Endothelial cell of umbilical vein (primary cell): ENCODE results near the gene KIF20A. TPM values are rescaled to one million over a fixed set of nuclear protein-coding genes. Genes with fewer than 3 reads are reported as not detected.

ENCODE experiments used
- BruUV-seq: library from RNA; stranded (reverse); fragments of 400-500 nt; replicated peaks from 2 replicates; lab custom pipeline; 2021; lab: Mats Ljungman, UMichigan
- CTCF ChIA-PET: fragments of 300-600, 350-600 bp; sonication (Branson Sonifier 250); formaldehyde crosslinking; loops from one replicate; lab custom pipeline; 2021; ENCODE audit warnings: antibody characterized with exemption, inconsistent platforms; lab: Charles Lee
- POLR2A ChIA-PET: fragments of 300-600, 350-600 bp; sonication (Branson Sonifier 250); formaldehyde crosslinking; loops from one replicate; lab custom pipeline; 2021; ENCODE audit warnings: antibody characterized with exemption, inconsistent platforms; lab: Charles Lee
- DNase-seq: peaks from one replicate; pipeline ENCODE4 v3.0.0-alpha.2; 2011; ENCODE audit warnings: low read depth, low spot score
- FAIRE-seq: peaks from 2 replicates; lab custom pipeline; 2011; peaks lifted over from hg19 to GRCh38; lab: Jason Lieb, UNC
- H2AFZ ChIP-seq: 2 replicates; pipeline ENCODE4 v1.6.0; 2012; ENCODE audit warnings: low read depth, low read length, control low read depth, inconsistent platforms
- H3K27ac ChIP-seq: 2 replicates; pipeline ENCODE4 v1.5.1; 2011; ENCODE audit warnings: low read depth, mild to moderate bottlenecking, control low read depth, low read length, moderate library complexity; ENCODE audit not compliant: insufficient read depth
- H3K27me3 ChIP-seq, 2 experiments: 2 replicates each; pipeline versions ENCODE4 v1.6.0 to v1.6.1; 2011; ENCODE audit warnings: low read length in 2 of 2, mixed read lengths in 1 of 2; ENCODE audit not compliant: control insufficient read depth in 2 of 2, insufficient read depth in 2 of 2
- H3K36me3 ChIP-seq, 2 experiments: 2 replicates in 1 of 2; 3 replicates in 1 of 2; pipeline ENCODE4 v1.5.1; 2011; ENCODE audit warnings: low read length in 2 of 2, mild to moderate bottlenecking in 1 of 2, moderate library complexity in 1 of 2; ENCODE audit not compliant: control insufficient read depth in 2 of 2, insufficient read depth in 2 of 2; ENCODE audit errors: extremely low read depth in 1 of 2
- H3K4me1 ChIP-seq: 3 replicates; pipeline ENCODE4 v1.5.1; 2011; ENCODE audit warnings: mild to moderate bottlenecking, low read length; ENCODE audit not compliant: control insufficient read depth, insufficient read depth; ENCODE audit errors: extremely low read depth
- H3K4me2 ChIP-seq: 2 replicates; pipeline ENCODE4 v1.6.1; 2011; ENCODE audit warnings: low read length, control low read depth, mixed read lengths; ENCODE audit not compliant: insufficient read depth
- H3K4me3 ChIP-seq, 3 experiments: fragments of 200-600 bp in 1 of 3; sonication (generic), shearing (Covaris generic) in 1 of 3; replicated peaks in 1 of 3; 2 replicates each; pipeline ENCODE4 v1.5.1; 2011 to 2016; ENCODE audit warnings: control low read depth in 3 of 3, low read length in 3 of 3, mild to moderate bottlenecking in 2 of 3, inconsistent platforms in 1 of 3, low read depth in 1 of 3, moderate library complexity in 1 of 3; ENCODE audit not compliant: insufficient read depth in 1 of 3
- H3K79me2 ChIP-seq: 2 replicates; pipeline ENCODE4 v1.6.0; 2012; ENCODE audit warnings: low read length, inconsistent platforms; ENCODE audit not compliant: control insufficient read depth, insufficient read depth
- H3K9ac ChIP-seq: replicated peaks from 2 replicates; pipeline ENCODE3; 2011; ENCODE audit warnings: low read length, control low read depth; ENCODE audit not compliant: insufficient read depth; ENCODE audit errors: extremely low read depth
- H3K9me1 ChIP-seq: replicated peaks from 3 replicates; pipeline ENCODE4 v1.6.0; 2011; ENCODE audit warnings: mild to moderate bottlenecking, low read length; ENCODE audit not compliant: control insufficient read depth, insufficient read depth; ENCODE audit errors: extremely low read depth
- H3K9me3 ChIP-seq: replicated peaks from 2 replicates; pipeline ENCODE4 v1.5.1; 2012; ENCODE audit warnings: low read length, inconsistent platforms; ENCODE audit not compliant: control insufficient read depth, insufficient read depth
- H4K20me1 ChIP-seq: replicated peaks from 2 replicates; pipeline ENCODE3; 2011; ENCODE audit warnings: mild to moderate bottlenecking, low read length; ENCODE audit not compliant: control insufficient read depth, insufficient read depth; ENCODE audit errors: extremely low read depth
- FOS ChIP-seq: IDR thresholded peaks from 2 replicates; pipeline ENCODE4 v1.6.1; 2011; ENCODE audit warnings: mild to moderate bottlenecking, low read length, moderate library complexity, borderline replicate concordance; ENCODE audit not compliant: insufficient read depth
- GATA2 ChIP-seq: IDR thresholded peaks from 2 replicates; pipeline ENCODE4 v1.7.0; 2011; ENCODE audit warnings: low read depth, mild to moderate bottlenecking, moderate library complexity, mixed read lengths, low read length; ENCODE audit not compliant: insufficient read length, insufficient read depth
- JUN ChIP-seq: IDR thresholded peaks from 2 replicates; pipeline ENCODE4 v1.6.1; 2011; ENCODE audit warnings: borderline replicate concordance, low read depth; ENCODE audit not compliant: insufficient read length, insufficient read depth
- MYC ChIP-seq: IDR thresholded peaks from one replicate; pipeline ENCODE4 v1.6.1; 2011; ENCODE audit warnings: mild to moderate bottlenecking, low read depth, low read length
- POLR2AphosphoS5 ChIP-seq: IDR thresholded peaks from 2 replicates; pipeline ENCODE4 v1.6.1; 2012; ENCODE audit warnings: low read depth, mild to moderate bottlenecking, control low read depth, low read length, moderate library complexity; ENCODE audit not compliant: insufficient read depth
- dilution Hi-C: fragments of 300-500 bp; cut with MboI; formaldehyde crosslinking; loops from one replicate; pipeline ENCODE4 v1.15.0; 2019; ENCODE audit warnings: low sequenced_read_pairs; ENCODE audit not compliant: extremely low pct_ligation_motif_present
- intact Hi-C: fragments of 100-400 bp; cut with micrococcal nuclease; formaldehyde crosslinking; loops from one replicate; pipeline ENCODE4 v1.10.0; 2022
- polyA plus RNA-seq, 4 experiments: library from polyadenylated mRNA; depleted of rRNA in 3 of 4; stranded (reverse) in 3 of 4; unstranded in 1 of 4; fragments of >200 nt; gene quantifications; 2 replicates each; pipeline versions ENCODE4 v1.2.1 to v1.2.3, GENCODE V29; 2011 to 2012; ENCODE audit warnings: missing spikeins in 1 of 4
- total RNA-seq: library from RNA; stranded (reverse); gene quantifications from 2 replicates; pipeline ENCODE4 v1.2.3, GENCODE V29; 2021
- TF ChIP-seq, protein P1 (sequence below), 2 donors: IDR thresholded peaks; 1 replicate in 1 of 2; 2 replicates in 1 of 2; pipeline ENCODE4 v1.5.1; 2011; ENCODE audit warnings: low read length in 2 of 2, mild to moderate bottlenecking in 2 of 2, moderate library complexity in 2 of 2, control low read depth in 1 of 2, inconsistent platforms in 1 of 2, low read depth in 1 of 2; ENCODE audit not compliant: insufficient read depth in 1 of 2; ENCODE audit errors: extremely low read depth in 1 of 2
- TF ChIP-seq, protein P2 (sequence below): IDR thresholded peaks from 2 replicates; pipeline ENCODE4 v1.6.1; 2011; ENCODE audit not compliant: insufficient read depth, insufficient read length

Gene KIF20A
- total and polyA plus RNA-seq, 2 donors (not counting 3 experiments of a cell fraction or from before 2014, with no cell fraction given): 38.7 to 78.1 TPM

DNA sequence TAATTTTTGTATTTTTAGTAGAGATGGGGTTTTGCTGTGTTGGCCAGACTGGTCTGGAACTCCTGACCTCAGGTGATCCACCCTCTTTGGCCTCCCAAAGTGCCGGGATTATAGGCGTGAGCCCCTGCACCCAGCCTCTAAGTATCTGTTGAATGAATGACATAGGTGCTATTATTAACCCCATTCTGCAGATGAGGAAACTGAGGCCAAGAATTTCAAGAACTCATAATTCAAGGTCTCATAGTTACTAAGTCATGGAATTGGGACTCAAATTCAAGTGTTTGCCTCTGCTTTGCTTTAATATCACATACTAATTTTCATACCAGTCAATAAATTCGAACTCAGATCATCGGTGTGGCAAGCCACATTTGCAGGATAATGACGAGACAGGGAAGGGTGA lies 1.9 kb downstream of the KIF20A start:
- Histone ChIP-seq H3K9me3 (no peaks in the 10 kb centered on the region), H3K27ac (no peak overlapping the region), H3K79me2 (peaks cover 41% of the 10 kb centered on the region), H3K4me3 (no peak overlapping the region), H3K36me3 (peaks cover 15 to 29% of the 10 kb centered on the region in 2 experiments), H4K20me1 (no peaks in the 10 kb centered on the region), H3K4me2 (no peak overlapping the region), H3K4me1 (peaks cover 22% of the 10 kb centered on the region), H3K27me3 (no peaks in the 10 kb centered on the region), H3K9ac (no peak overlapping the region), H2AFZ (no peak overlapping the region), H3K9me1 (no peaks in the 10 kb centered on the region)
- POLR2A ChIA-PET: no interaction called here
- no peak for FAIRE-seq
- no peak for DNase-seq
- CTCF ChIA-PET: interaction anchor here (1.0 to 1.7 kb wide), 7 partner anchors 11 to 368 kb away, joined by 3 to 16 read pairs (median 4); no protein-coding TSS in a partner anchor
- intact Hi-C loops (loop anchor here (1.0 kb wide), 3 partner anchors 102 to 322 kb away; no protein-coding TSS in a partner anchor), dilution Hi-C loops (no loop called here)
- no TSS peak for BruUV-seq
- no peak for TF ChIP-seq MYC
- TF ChIP-seq FOS: no peak
- TF ChIP-seq POLR2AphosphoS5: no peak
- TF ChIP-seq, protein P1, sequence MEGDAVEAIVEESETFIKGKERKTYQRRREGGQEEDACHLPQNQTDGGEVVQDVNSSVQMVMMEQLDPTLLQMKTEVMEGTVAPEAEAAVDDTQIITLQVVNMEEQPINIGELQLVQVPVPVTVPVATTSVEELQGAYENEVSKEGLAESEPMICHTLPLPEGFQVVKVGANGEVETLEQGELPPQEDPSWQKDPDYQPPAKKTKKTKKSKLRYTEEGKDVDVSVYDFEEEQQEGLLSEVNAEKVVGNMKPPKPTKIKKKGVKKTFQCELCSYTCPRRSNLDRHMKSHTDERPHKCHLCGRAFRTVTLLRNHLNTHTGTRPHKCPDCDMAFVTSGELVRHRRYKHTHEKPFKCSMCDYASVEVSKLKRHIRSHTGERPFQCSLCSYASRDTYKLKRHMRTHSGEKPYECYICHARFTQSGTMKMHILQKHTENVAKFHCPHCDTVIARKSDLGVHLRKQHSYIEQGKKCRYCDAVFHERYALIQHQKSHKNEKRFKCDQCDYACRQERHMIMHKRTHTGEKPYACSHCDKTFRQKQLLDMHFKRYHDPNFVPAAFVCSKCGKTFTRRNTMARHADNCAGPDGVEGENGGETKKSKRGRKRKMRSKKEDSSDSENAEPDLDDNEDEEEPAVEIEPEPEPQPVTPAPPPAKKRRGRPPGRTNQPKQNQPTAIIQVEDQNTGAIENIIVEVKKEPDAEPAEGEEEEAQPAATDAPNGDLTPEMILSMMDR (IDR thresholded peaks at IDR 0.05; ENCODE audit: extremely low read depth in 1 of 2, insufficient read depth in 1 of 2, low read depth in 1 of 2, low read length in 2 of 2): no peak
- TF ChIP-seq, protein P2, sequence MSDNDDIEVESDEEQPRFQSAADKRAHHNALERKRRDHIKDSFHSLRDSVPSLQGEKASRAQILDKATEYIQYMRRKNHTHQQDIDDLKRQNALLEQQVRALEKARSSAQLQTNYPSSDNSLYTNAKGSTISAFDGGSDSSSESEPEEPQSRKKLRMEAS: no peak
- TF ChIP-seq JUN: no peak
- no peak for TF ChIP-seq GATA2
